ENCODE data around the gene ADGRA1.

ADGRA1 gene

GRCh38 chr10:133163889-133164815, 76.4 kb downstream of the ADGRA1 start:
- POLR2A ChIA-PET (ENCODE audit: low non-redundant PET), result no interaction called here
- no peak for DNase-seq (ENCODE audit: low spot score)
- TF ChIP-seq CTCF (conservative IDR thresholded peaks at IDR 0.05; ENCODE audit: low read depth), result no peak
- CTCF ChIA-PET, result no interaction called here
- no peak overlapping the region for H3K27ac ChIP-seq

- no peak for TF ChIP-seq CTCF (conservative IDR thresholded peaks at IDR 0.05; ENCODE audit: low read depth)
- CTCF ChIA-PET, result interaction anchor here (0.5 kb wide), 1 partner anchor 28 kb away, joined by 7 read pairs; no protein-coding TSS in a partner anchor
- DNase-seq (ENCODE audit: low spot score), result no peak
- H3K27ac ChIP-seq, result no peak overlapping the region
- POLR2A ChIA-PET (ENCODE audit: low non-redundant PET), result no interaction called here
These were observed 77.3 kb downstream of the ADGRA1 start for GRCh38 chr10:133164816-133165555.

- no peak overlapping the region for H3K27ac ChIP-seq
- ChIA-PET CTCF (interaction anchor here (0.5 kb wide), 1 partner anchor 27 kb away, joined by 7 read pairs; no protein-coding TSS in a partner anchor), POLR2A (ENCODE audit: low non-redundant PET) (no interaction called here)
- no peak for TF ChIP-seq CTCF (conservative IDR thresholded peaks at IDR 0.05; ENCODE audit: low read depth)
- DNase-seq (ENCODE audit: low spot score), result no peak
These were observed 78.1 kb downstream of the ADGRA1 start for GRCh38 chr10:133165556-133166503.

GRCh38 chr10:133166504-133166827, 78.7 kb downstream of the ADGRA1 start:
- ChIA-PET POLR2A (ENCODE audit: low non-redundant PET) (no interaction called here), CTCF (no interaction called here)
- H3K27ac ChIP-seq, result no peak overlapping the region
- TF ChIP-seq CTCF (conservative IDR thresholded peaks at IDR 0.05; ENCODE audit: low read depth), result no peak
- no peak for DNase-seq (ENCODE audit: low spot score)

GRCh38 chr10:133166828-133167692, 79.3 kb downstream of the ADGRA1 start:
- TF ChIP-seq CTCF (conservative IDR thresholded peaks at IDR 0.05; ENCODE audit: low read depth), result no peak
- DNase-seq (ENCODE audit: low spot score), result no peak
- no peak overlapping the region for H3K27ac ChIP-seq
- CTCF ChIA-PET, result no interaction called here
- POLR2A ChIA-PET (ENCODE audit: low non-redundant PET), result interaction anchor here (0.8 kb wide), 1 partner anchor 33 kb away, joined by 3 read pairs; no protein-coding TSS in a partner anchor
